GM12878 (cell line): Measurements from ENCODE around the gene BORCS6. TPM values are rescaled to one million over a fixed set of nuclear protein-coding genes. Genes with fewer than 3 reads are reported as not detected.

Experiments used
- ASH2L ChIP-seq: fragments of 300-600, 200-600 bp; sonication (generic); IDR thresholded peaks from 2 replicates; pipeline ENCODE4 v1.6.1; 2017; ENCODE audit warnings: low read depth, mild to moderate bottlenecking, borderline replicate concordance
- DPF2 ChIP-seq: fragments of 450-650 bp; IDR thresholded peaks from 2 replicates; pipeline ENCODE4 v1.6.1; 2017; ENCODE audit warnings: mild to moderate bottlenecking
- FOS ChIP-seq: IDR thresholded peaks from 3 replicates; pipeline ENCODE4 v1.6.1; 2011; ENCODE audit warnings: borderline replicate concordance; ENCODE audit not compliant: insufficient read length; ENCODE audit errors: extremely low read depth
- KLF5 ChIP-seq: fragments of 450-650 bp; IDR thresholded peaks from 2 replicates; pipeline ENCODE4 v1.6.1; 2014; ENCODE audit warnings: mild to moderate bottlenecking; ENCODE audit not compliant: partially characterized antibody
- MTA3 ChIP-seq: IDR thresholded peaks from 2 replicates; pipeline ENCODE4 v1.6.1; 2012; ENCODE audit warnings: low read length, inconsistent platforms, borderline replicate concordance
- MYC ChIP-seq: IDR thresholded peaks from 2 replicates; pipeline ENCODE4 v1.6.1; 2011; ENCODE audit warnings: mild to moderate bottlenecking, low read length, moderate library complexity, inconsistent platforms; ENCODE audit not compliant: insufficient read depth, insufficient replicate concordance, insufficient read length, severe bottlenecking
- NR2F1 ChIP-seq: fragments of 450-650 bp; conservative IDR thresholded peaks from 2 replicates; pipeline ENCODE4 v1.6.1; 2017; ENCODE audit warnings: mild to moderate bottlenecking
- RB1 ChIP-seq: fragments of 450-650 bp; formaldehyde crosslinking; IDR thresholded peaks from 2 replicates; pipeline ENCODE4 v1.6.1; 2017; ENCODE audit warnings: mild to moderate bottlenecking, borderline replicate concordance
- SIN3A ChIP-seq: IDR thresholded peaks from 2 replicates; pipeline ENCODE4 v1.6.1; 2012; ENCODE audit warnings: low read depth, low read length, improper control_type of control experiment
- SREBF2 ChIP-seq: IDR thresholded peaks from 2 replicates; pipeline ENCODE4 v1.6.1; 2012; ENCODE audit warnings: mild to moderate bottlenecking, low read length
- STAT3 ChIP-seq: IDR thresholded peaks from 2 replicates; pipeline ENCODE4 v1.6.1; 2011; ENCODE audit warnings: low read depth, low read length, improper control_type of control experiment
- ZZZ3 ChIP-seq: IDR thresholded peaks from 2 replicates; pipeline ENCODE4 v1.6.1; 2011; ENCODE audit warnings: low read depth; ENCODE audit not compliant: control insufficient read depth, insufficient read length
- polyA plus RNA-seq, 11 experiments: library from polyadenylated mRNA; depleted of rRNA in 4 of 11; unstranded in 6 of 11; stranded (reverse) in 5 of 11; fragments of >200 nt; fragmentation: Nextera tagmentation in 4 of 11; fragmentation: Illumina TruSeq in 1 of 11; extraction: Ambion mirVana in 4 of 11; extraction: Trizol in 1 of 11; gene quantifications; 1 replicate in 1 of 11; 2 replicates in 10 of 11; pipeline versions ENCODE4 v1.2.1 to v1.2.3, GENCODE V29; 2011 to 2016; ENCODE audit warnings: inconsistent platforms in 2 of 11, missing spikeins in 2 of 11, low read depth in 1 of 11
- total RNA-seq, 4 experiments: library from RNA; depleted of rRNA in 3 of 4; stranded (reverse); fragments of >200 nt in 3 of 4; fragmentation: Illumina TruSeq in 1 of 4; extraction: Trizol in 1 of 4; gene quantifications; 2 replicates each; pipeline versions ENCODE4 v1.2.1 to v1.2.3, GENCODE V29; 2013 to 2021
- TF ChIP-seq, protein P1 (sequence below): fragments of 450-650 bp; IDR thresholded peaks from 2 replicates; pipeline ENCODE4 v1.6.1; 2017; ENCODE audit warnings: borderline replicate concordance
- TF ChIP-seq, protein P2 (sequence below): fragments of 450-650 bp; IDR thresholded peaks from 2 replicates; pipeline ENCODE4 v1.6.1; 2017; ENCODE audit warnings: mild to moderate bottlenecking, moderate library complexity
- TF ChIP-seq, protein P3 (sequence below): fragments of 450-650 bp; formaldehyde crosslinking; IDR thresholded peaks from 2 replicates; pipeline ENCODE4 v1.5.0; 2022; ENCODE audit warnings: mild to moderate bottlenecking, missing genetic modification characterization
- TF ChIP-seq, protein P4 (sequence below): fragments of 450-650 bp; IDR thresholded peaks from 2 replicates; pipeline ENCODE4 v1.6.1; 2017; ENCODE audit warnings: mild to moderate bottlenecking
- TF ChIP-seq, protein P5 (sequence below): IDR thresholded peaks from 2 replicates; pipeline ENCODE4 v1.6.1; 2012; ENCODE audit warnings: low read depth, low read length, improper control_type of control experiment

The BORCS6 gene
- total and polyA plus RNA-seq, 10 of the 15 experiments (the other 5 are each of a cell fraction or from before 2014, with no cell fraction given), result 0.37 to 14.1 (median 6.7) TPM

DNA sequence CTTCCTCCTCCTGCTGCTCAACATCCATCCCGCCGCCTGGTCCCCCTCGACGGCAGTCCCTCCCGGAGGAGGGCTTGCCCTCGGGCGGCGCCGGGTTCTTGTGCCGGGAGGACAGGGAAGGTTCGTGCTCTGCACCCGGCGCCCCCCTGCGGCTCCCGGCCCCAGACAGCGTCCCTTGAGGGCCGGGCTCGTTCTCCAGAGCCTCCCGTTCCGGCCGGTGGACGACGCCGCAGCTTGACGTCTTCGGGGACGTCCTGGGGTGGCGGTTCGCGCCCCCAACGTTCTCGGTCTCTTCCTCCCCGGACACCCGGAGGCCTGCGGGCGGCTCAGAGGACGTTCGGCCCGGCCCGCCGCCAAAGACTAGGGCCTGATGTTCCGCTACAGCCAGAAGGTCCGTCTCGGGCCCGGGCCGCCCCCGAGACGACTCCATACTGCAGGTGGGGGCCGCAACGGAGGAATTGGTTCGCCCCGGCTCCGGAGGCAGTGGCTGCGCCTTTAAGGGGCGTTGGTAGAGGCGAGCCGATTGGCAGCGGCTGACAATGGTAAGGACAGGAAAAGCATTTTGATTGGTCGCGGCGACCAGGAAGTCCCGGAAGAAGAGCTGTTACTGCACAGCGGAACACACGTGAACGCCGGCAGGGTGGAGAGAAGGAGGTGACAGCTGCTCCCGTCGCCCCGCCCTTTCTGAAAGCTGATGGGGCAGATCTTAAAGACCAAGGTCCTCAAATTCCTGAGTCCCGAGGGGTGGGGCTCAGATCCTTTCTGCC, at the start of gene BORCS6 (continued):
- TF ChIP-seq MTA3, result no peak
- TF ChIP-seq ZZZ3, result no peak
- peak; percentile 41; the same call in 1 of the 2 replicates for TF ChIP-seq SREBF2
- peak; percentile 37 for TF ChIP-seq NR2F1
- TF ChIP-seq, protein P1, sequence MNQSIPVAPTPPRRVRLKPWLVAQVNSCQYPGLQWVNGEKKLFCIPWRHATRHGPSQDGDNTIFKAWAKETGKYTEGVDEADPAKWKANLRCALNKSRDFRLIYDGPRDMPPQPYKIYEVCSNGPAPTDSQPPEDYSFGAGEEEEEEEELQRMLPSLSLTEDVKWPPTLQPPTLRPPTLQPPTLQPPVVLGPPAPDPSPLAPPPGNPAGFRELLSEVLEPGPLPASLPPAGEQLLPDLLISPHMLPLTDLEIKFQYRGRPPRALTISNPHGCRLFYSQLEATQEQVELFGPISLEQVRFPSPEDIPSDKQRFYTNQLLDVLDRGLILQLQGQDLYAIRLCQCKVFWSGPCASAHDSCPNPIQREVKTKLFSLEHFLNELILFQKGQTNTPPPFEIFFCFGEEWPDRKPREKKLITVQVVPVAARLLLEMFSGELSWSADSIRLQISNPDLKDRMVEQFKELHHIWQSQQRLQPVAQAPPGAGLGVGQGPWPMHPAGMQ, result no peak
- no peak; the same call in 1 of the 2 replicates for TF ChIP-seq RB1
- TF ChIP-seq MYC, result no peak
- TF ChIP-seq KLF5, result peak; percentile 91
- TF ChIP-seq, protein P2, sequence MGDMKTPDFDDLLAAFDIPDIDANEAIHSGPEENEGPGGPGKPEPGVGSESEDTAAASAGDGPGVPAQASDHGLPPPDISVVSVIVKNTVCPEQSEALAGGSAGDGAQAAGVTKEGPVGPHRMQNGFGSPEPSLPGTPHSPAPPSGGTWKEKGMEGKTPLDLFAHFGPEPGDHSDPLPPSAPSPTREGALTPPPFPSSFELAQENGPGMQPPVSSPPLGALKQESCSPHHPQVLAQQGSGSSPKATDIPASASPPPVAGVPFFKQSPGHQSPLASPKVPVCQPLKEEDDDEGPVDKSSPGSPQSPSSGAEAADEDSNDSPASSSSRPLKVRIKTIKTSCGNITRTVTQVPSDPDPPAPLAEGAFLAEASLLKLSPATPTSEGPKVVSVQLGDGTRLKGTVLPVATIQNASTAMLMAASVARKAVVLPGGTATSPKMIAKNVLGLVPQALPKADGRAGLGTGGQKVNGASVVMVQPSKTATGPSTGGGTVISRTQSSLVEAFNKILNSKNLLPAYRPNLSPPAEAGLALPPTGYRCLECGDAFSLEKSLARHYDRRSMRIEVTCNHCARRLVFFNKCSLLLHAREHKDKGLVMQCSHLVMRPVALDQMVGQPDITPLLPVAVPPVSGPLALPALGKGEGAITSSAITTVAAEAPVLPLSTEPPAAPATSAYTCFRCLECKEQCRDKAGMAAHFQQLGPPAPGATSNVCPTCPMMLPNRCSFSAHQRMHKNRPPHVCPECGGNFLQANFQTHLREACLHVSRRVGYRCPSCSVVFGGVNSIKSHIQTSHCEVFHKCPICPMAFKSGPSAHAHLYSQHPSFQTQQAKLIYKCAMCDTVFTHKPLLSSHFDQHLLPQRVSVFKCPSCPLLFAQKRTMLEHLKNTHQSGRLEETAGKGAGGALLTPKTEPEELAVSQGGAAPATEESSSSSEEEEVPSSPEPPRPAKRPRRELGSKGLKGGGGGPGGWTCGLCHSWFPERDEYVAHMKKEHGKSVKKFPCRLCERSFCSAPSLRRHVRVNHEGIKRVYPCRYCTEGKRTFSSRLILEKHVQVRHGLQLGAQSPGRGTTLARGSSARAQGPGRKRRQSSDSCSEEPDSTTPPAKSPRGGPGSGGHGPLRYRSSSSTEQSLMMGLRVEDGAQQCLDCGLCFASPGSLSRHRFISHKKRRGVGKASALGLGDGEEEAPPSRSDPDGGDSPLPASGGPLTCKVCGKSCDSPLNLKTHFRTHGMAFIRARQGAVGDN, result no peak
- TF ChIP-seq, protein P3, sequence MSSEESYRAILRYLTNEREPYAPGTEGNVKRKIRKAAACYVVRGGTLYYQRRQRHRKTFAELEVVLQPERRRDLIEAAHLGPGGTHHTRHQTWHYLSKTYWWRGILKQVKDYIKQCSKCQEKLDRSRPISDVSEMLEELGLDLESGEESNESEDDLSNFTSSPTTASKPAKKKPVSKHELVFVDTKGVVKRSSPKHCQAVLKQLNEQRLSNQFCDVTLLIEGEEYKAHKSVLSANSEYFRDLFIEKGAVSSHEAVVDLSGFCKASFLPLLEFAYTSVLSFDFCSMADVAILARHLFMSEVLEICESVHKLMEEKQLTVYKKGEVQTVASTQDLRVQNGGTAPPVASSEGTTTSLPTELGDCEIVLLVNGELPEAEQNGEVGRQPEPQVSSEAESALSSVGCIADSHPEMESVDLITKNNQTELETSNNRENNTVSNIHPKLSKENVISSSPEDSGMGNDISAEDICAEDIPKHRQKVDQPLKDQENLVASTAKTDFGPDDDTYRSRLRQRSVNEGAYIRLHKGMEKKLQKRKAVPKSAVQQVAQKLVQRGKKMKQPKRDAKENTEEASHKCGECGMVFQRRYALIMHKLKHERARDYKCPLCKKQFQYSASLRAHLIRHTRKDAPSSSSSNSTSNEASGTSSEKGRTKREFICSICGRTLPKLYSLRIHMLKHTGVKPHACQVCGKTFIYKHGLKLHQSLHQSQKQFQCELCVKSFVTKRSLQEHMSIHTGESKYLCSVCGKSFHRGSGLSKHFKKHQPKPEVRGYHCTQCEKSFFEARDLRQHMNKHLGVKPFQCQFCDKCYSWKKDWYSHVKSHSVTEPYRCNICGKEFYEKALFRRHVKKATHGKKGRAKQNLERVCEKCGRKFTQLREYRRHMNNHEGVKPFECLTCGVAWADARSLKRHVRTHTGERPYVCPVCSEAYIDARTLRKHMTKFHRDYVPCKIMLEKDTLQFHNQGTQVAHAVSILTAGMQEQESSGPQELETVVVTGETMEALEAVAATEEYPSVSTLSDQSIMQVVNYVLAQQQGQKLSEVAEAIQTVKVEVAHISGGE (CRISPR knock-in tag), result no peak
- peak; percentile 66 for TF ChIP-seq DPF2
- no peak for TF ChIP-seq ASH2L
- TF ChIP-seq, protein P4, sequence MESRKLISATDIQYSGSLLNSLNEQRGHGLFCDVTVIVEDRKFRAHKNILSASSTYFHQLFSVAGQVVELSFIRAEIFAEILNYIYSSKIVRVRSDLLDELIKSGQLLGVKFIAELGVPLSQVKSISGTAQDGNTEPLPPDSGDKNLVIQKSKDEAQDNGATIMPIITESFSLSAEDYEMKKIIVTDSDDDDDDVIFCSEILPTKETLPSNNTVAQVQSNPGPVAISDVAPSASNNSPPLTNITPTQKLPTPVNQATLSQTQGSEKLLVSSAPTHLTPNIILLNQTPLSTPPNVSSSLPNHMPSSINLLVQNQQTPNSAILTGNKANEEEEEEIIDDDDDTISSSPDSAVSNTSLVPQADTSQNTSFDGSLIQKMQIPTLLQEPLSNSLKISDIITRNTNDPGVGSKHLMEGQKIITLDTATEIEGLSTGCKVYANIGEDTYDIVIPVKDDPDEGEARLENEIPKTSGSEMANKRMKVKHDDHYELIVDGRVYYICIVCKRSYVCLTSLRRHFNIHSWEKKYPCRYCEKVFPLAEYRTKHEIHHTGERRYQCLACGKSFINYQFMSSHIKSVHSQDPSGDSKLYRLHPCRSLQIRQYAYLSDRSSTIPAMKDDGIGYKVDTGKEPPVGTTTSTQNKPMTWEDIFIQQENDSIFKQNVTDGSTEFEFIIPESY, result 0 out of 2 replicates have a peak, but pooled peaks have one; percentile 38
- no peak; the same call in 1 of the 2 replicates for TF ChIP-seq SIN3A
- TF ChIP-seq, protein P5, sequence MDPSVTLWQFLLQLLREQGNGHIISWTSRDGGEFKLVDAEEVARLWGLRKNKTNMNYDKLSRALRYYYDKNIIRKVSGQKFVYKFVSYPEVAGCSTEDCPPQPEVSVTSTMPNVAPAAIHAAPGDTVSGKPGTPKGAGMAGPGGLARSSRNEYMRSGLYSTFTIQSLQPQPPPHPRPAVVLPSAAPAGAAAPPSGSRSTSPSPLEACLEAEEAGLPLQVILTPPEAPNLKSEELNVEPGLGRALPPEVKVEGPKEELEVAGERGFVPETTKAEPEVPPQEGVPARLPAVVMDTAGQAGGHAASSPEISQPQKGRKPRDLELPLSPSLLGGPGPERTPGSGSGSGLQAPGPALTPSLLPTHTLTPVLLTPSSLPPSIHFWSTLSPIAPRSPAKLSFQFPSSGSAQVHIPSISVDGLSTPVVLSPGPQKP, result 0 out of 2 replicates have a peak, but pooled peaks have one; percentile 6
- TF ChIP-seq STAT3, result no peak
- TF ChIP-seq FOS, result peak; percentile 43
